ENCODE results near the gene CTDSPL2.

Gene CTDSPL2

DNA sequence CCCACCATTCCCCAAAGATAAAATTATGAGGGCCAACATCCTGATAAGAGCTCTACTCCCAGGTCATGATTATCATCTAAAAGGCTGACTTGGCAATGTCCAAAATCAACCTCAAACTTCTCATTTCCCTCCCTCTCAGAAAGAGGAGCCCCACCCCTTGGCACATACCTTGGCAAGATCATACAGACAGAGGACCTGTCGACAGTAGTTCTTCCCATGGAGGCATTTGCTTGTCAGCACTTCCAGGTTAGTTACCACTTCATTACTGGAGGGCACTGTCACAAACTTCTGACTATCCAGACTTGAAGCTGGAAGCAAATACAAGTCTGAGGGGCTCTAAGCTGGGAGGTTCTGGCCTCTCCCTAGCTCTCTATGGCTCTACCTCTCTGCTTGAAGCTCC lies 147.3 kb downstream of the CTDSPL2 start:
- no peaks in the 10 kb centered on the region for H3K27me3 ChIP-seq (ENCODE audit: insufficient read depth, low read length, poor library complexity, severe bottlenecking)
- H3K79me2 ChIP-seq (ENCODE audit: insufficient read depth, low read length), result no peaks in the 10 kb centered on the region
- no peak overlapping the region for H3K4me3 ChIP-seq (ENCODE audit: low read length, poor library complexity, severe bottlenecking)
- H3K9ac ChIP-seq (ENCODE audit: low read depth, low read length, poor library complexity, severe bottlenecking), result no peak overlapping the region
- no peaks in the 10 kb centered on the region for H3K9me2 ChIP-seq (replicated peaks; ENCODE audit: low read depth, low read length)
- H3F3A ChIP-seq (ENCODE audit: low read depth), result no peaks in the 10 kb centered on the region
- no peak overlapping the region for H3K4me2 ChIP-seq (ENCODE audit: low read depth, low read length, poor library complexity, severe bottlenecking)
- no peaks in the 10 kb centered on the region for H3K9me3 ChIP-seq (ENCODE audit: insufficient read depth, low read depth, low read length)
- no peak overlapping the region for H2AFZ ChIP-seq (ENCODE audit: low read length)
- no peaks in the 10 kb centered on the region for H3K4me1 ChIP-seq (ENCODE audit: insufficient read depth, low read length, poor library complexity, severe bottlenecking)
- peaks cover 3% of the 10 kb centered on the region for H4K20me1 ChIP-seq (ENCODE audit: insufficient read depth, low read length, poor library complexity, severe bottlenecking)
- TF ChIP-seq EZH2phosphoT487 (IDR thresholded peaks at IDR 0.05; ENCODE audit: borderline replicate concordance), result no peak
- TF ChIP-seq, protein P1, sequence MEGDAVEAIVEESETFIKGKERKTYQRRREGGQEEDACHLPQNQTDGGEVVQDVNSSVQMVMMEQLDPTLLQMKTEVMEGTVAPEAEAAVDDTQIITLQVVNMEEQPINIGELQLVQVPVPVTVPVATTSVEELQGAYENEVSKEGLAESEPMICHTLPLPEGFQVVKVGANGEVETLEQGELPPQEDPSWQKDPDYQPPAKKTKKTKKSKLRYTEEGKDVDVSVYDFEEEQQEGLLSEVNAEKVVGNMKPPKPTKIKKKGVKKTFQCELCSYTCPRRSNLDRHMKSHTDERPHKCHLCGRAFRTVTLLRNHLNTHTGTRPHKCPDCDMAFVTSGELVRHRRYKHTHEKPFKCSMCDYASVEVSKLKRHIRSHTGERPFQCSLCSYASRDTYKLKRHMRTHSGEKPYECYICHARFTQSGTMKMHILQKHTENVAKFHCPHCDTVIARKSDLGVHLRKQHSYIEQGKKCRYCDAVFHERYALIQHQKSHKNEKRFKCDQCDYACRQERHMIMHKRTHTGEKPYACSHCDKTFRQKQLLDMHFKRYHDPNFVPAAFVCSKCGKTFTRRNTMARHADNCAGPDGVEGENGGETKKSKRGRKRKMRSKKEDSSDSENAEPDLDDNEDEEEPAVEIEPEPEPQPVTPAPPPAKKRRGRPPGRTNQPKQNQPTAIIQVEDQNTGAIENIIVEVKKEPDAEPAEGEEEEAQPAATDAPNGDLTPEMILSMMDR (conservative IDR thresholded peaks at IDR 0.05; ENCODE audit: low read length), result no peak
- peaks cover 9% of the 10 kb centered on the region; the same call in 1 of the 2 replicates for H3K36me3 ChIP-seq (ENCODE audit: insufficient read depth, low read length)

All from Loucy (cell line).